Hepatocyte (in vitro differentiated cells): Measurements from ENCODE around the gene VAV3. TPM values are rescaled to one million over a fixed set of nuclear protein-coding genes. Genes with fewer than 3 reads are reported as not detected.

ENCODE experiments used
- DNase-seq: peaks from one replicate; pipeline ENCODE4 v3.0.0-alpha.2; 2016; ENCODE audit warnings: low spot score
- H2AFZ ChIP-seq: fragments of 200-600 bp; sonication (generic); 2 replicates; pipeline ENCODE4 v1.6.0; 2016; ENCODE audit warnings: antibody characterized with exemption, mild to moderate bottlenecking
- H3K27ac ChIP-seq: fragments of 200-600 bp; sonication (generic); 2 replicates; pipeline ENCODE4 v1.5.1; 2016; ENCODE audit warnings: mild to moderate bottlenecking
- H3K27me3 ChIP-seq: fragments of 200-600 bp; sonication (generic); 2 replicates; pipeline ENCODE4 v1.6.1; 2016
- H3K36me3 ChIP-seq: fragments of 200-600 bp; sonication (generic); replicated peaks from 2 replicates; pipeline ENCODE4 v1.5.1; 2016; ENCODE audit warnings: low read depth; ENCODE audit not compliant: insufficient read depth
- H3K4me1 ChIP-seq: fragments of 200-600 bp; sonication (generic); 2 replicates; pipeline ENCODE4 v1.5.1; 2016; ENCODE audit warnings: mild to moderate bottlenecking, moderate library complexity; ENCODE audit not compliant: insufficient read depth
- H3K4me2 ChIP-seq: fragments of 200-600 bp; sonication (generic); 2 replicates; pipeline ENCODE4 v1.6.0; 2016
- H3K4me3 ChIP-seq: fragments of 200-600 bp; sonication (generic); 2 replicates; pipeline ENCODE4 v1.5.1; 2016; ENCODE audit warnings: mild to moderate bottlenecking
- H3K79me2 ChIP-seq: fragments of 200-600 bp; sonication (generic); 2 replicates; pipeline ENCODE4 v1.6.0; 2017; ENCODE audit warnings: mild to moderate bottlenecking
- H3K9me2 ChIP-seq: fragments of 200-600 bp; sonication (generic); replicated peaks from 2 replicates; pipeline ENCODE4 v1.6.0; 2017; ENCODE audit warnings: mild to moderate bottlenecking; ENCODE audit not compliant: insufficient read depth
- H3K9me3 ChIP-seq: fragments of 200-600 bp; sonication (generic); 2 replicates; pipeline ENCODE4 v1.5.1; 2016; ENCODE audit warnings: low read depth, mild to moderate bottlenecking
- H4K20me1 ChIP-seq: fragments of 200-600 bp; sonication (generic); 2 replicates; pipeline ENCODE4 v1.6.0; 2016; ENCODE audit warnings: mild to moderate bottlenecking; ENCODE audit not compliant: insufficient read depth, poor library complexity, severe bottlenecking
- CTCF ChIP-seq: fragments of 200-600 bp; sonication (generic); IDR thresholded peaks from 2 replicates; pipeline ENCODE4 v1.5.1; 2016; ENCODE audit warnings: antibody characterized with exemption, mild to moderate bottlenecking; ENCODE audit not compliant: poor library complexity
- EZH2 ChIP-seq: fragments of 200-600 bp; sonication (generic); IDR thresholded peaks from 2 replicates; pipeline ENCODE4 v1.6.1; 2016; ENCODE audit warnings: antibody characterized with exemption, mild to moderate bottlenecking, borderline replicate concordance
- EZH2phosphoT487 ChIP-seq: fragments of 200-600 bp; sonication (generic); IDR thresholded peaks from one replicate; pipeline ENCODE4 v1.6.1; 2018; ENCODE audit warnings: antibody characterized with exemption, mild to moderate bottlenecking, low read depth, moderate library complexity; ENCODE audit not compliant: unreplicated experiment, severe bottlenecking
- WGBS: methylation state at CpG from one replicate; pipeline ENCODE4 v1.1.6; 2016; ENCODE audit warnings: low lambda C conversion rate; ENCODE audit errors: missing lambda C conversion rate; 5-methylcytosine and 5-hydroxymethylcytosine counted together
- polyA plus RNA-seq: library from polyadenylated mRNA; unstranded; fragments of >200 nt; fragmentation: Nextera tagmentation; extraction: Ambion mirVana; gene quantifications from 2 replicates; pipeline ENCODE4 v1.2.1, GENCODE V29; 2016
- total RNA-seq: library from RNA; depleted of rRNA; stranded (reverse); fragments of >200 nt; gene quantifications from 2 replicates; pipeline ENCODE4 v1.2.3, GENCODE V29; 2014

VAV3 gene
- total and polyA plus RNA-seq, 2 experiments from 2014 or later: 12.3 to 40.5 TPM

GRCh38 chr1:107533436-107533835 lies 431.5 kb downstream of the VAV3 start:
- no peaks in the 10 kb centered on the region for H3K27me3 ChIP-seq
- H3K9me2 ChIP-seq: no peaks in the 10 kb centered on the region
- H3K9me3 ChIP-seq: no peaks in the 10 kb centered on the region
- H3K27ac ChIP-seq: no peak overlapping the region
- no peaks in the 10 kb centered on the region for H3K36me3 ChIP-seq
- H2AFZ ChIP-seq: no peak overlapping the region
- no peak overlapping the region for H3K4me3 ChIP-seq
- H3K79me2 ChIP-seq: no peaks in the 10 kb centered on the region
- DNase-seq: no peak
- TF ChIP-seq CTCF (no peak), EZH2 (no peak), EZH2phosphoT487 (no peak)
- 98% methylated on average over 2 of the region's 2 CpGs for WGBS
- H4K20me1 ChIP-seq: no peaks in the 10 kb centered on the region
- peaks cover 6% of the 10 kb centered on the region for H3K4me1 ChIP-seq
- no peak overlapping the region for H3K4me2 ChIP-seq

- Histone ChIP-seq H4K20me1 (no peaks in the 10 kb centered on the region), H3K4me1 (peaks cover 6% of the 10 kb centered on the region), H3K36me3 (no peaks in the 10 kb centered on the region), H3K27me3 (no peaks in the 10 kb centered on the region), H3K27ac (no peak overlapping the region), H3K4me3 (no peak overlapping the region), H3K79me2 (no peaks in the 10 kb centered on the region), H3K9me3 (no peaks in the 10 kb centered on the region), H2AFZ (no peak overlapping the region), H3K9me2 (no peaks in the 10 kb centered on the region), H3K4me2 (no peak overlapping the region)
- TF ChIP-seq EZH2phosphoT487 (no peak), CTCF (no peak), EZH2 (no peak)
- WGBS: 78% methylated on average over 5 of the region's 5 CpGs
- no peak for DNase-seq
Observed at GRCh38 chr1:107532318-107532717, 432.7 kb downstream of the VAV3 start.

- Histone ChIP-seq H3K27me3 (no peaks in the 10 kb centered on the region), H3K4me1 (peaks cover 6% of the 10 kb centered on the region)
Observed at GRCh38 chr1:107531065-107531908, 433.7 kb downstream of the VAV3 start.

More at GRCh38 chr1:107531065-107531908, 433.7 kb downstream of the VAV3 start:
- Histone ChIP-seq H3K4me2 (no peak overlapping the region), H2AFZ (no peak overlapping the region), H3K4me3 (no peak overlapping the region), H3K9me2 (no peaks in the 10 kb centered on the region), H3K9me3 (no peaks in the 10 kb centered on the region), H4K20me1 (no peaks in the 10 kb centered on the region), H3K27ac (no peak overlapping the region), H3K36me3 (no peaks in the 10 kb centered on the region), H3K79me2 (no peaks in the 10 kb centered on the region)
- 85% methylated on average over 12 of the region's 12 CpGs for WGBS
- TF ChIP-seq CTCF (no peak), EZH2 (no peak), EZH2phosphoT487 (no peak)
- DNase-seq: no peak
